EH (cell line): ENCODE data around the gene GSG1L2.
A peak's percentile ranks its signal among the peaks of the same experiment; 100 is the strongest.

Source experiments
- DNase-seq: peaks from one replicate; pipeline ENCODE4 v3.0.0-alpha.2; 2015; ENCODE audit warnings: low read depth

The GSG1L2 gene

DNA sequence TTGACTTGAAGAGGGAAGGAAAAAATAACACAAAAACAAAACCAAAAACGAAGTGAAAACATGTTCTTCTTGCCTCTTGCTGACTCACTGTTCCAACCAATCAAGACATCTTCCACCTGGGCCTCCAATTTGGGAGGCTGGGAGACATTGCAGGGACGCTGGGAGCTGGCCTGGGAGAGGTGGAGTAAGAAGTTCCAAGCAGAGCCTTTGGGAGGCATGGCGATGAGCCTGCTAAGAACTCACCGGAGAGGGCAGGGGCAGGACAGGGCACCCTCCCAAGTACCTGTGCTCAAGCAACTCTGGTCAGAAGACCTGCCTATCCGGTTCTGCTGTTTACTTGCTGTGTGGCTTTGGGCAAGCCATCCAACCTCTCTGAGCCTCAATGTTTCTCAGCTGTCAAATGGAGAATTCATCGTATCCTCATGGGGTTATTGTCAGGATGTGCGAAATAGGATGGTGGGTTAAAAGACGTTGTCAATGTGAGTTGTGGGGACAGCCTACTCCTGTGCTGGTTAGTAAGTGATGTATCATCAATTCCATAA lies 3.0 kb upstream of the GSG1L2 start:
- DNase-seq = no peak

DNA sequence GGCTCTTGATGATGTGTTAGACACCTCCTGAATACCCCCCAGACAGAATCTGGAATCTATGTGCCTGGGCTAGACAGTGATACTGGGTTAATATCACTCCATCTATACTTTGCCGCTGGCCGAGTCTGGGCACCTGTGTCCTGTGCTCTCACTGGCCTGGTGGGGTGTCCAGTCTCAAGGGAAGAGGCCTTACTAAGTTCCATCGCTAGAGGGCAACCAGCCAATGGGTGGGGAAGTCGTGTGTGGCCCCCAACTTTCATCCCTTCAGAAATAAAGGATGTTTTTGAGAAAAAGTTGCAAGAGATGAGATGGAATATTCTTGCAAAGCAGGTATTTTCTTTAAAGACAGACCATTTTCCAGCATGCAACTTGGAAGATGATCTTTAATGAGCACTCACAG lies 2.2 kb upstream of the GSG1L2 start:
- peak; percentile 6 for DNase-seq

DNA sequence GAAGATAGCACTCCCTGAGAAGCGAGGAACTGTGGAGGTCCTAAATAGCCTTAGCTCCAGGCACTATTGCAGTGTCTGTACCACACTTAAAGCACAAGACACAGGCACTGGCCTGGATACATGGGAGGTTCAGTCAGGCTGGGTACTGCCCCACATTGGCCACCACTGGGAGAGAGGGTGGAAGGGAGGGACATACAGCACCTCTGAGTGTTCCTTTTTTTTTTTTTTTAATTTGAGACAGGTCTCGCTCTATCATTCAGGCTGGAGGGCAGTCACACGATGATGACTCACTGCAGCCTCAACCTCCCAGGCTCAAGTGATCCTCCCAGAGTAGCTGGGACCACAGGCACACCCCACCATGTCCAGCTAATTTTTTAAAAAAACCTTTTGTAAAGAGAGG lies 1.4 kb downstream of the GSG1L2 start:
- DNase-seq = no peak

DNA sequence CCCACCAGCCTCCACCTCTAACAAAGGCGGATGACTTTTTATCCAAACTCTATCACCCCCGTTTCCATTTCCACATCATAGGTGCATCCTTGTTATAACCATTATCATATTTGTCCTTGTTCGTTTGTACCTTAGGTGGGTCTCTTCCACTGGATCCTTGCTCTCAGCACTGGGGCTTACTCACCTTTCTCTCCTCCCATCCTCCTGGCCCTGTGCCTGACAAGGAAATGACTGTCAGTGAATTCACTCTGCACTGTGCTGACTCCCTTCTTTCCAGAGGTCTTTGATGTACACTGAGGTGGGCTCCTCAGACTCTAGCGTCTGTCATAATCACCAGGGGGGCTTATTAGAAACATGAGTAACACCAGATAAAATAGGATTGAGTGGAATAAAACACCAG lies 3.1 kb downstream of the GSG1L2 start:
- no peak for DNase-seq

DNA sequence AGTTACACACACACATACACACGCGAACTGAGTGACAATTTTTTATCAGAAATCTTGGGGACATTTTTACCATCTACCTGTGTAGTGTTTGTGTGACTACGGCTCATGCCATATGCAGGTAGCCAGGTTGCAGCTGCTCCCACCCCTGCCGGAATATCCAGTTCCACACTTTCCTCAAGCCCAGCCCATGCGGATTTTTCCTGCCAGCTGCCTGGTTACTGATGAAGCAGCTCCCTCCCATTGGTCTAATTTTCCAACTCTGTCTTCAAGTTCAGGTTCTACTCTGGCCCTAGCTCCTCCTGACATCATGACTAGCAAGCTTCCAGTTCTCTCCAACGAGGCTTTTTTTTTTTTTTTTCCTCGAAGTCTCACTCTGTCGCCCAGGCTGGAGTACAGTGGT lies 4.8 kb downstream of the GSG1L2 start:
- peak; percentile 32 for DNase-seq

DNA sequence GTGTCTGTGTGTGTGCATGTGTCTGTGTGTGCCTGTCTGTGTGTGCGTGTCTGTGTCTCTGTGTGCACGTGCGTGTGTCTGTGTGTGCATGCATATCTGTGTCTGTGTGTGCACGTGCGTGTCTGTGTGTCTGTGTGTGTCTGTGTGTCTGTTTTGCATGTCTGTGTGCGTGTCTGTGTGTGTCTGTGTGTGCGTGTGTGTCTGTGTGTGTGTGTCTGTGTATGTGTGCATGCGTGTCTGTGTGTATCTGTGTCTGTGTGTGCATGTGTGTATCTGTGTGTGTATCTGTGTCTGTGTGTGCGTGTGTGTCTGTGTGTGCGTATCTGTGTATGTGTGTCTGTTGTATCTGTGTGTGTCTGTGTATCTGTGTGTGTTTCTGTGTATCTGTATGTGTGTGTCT lies 5.4 kb downstream of the GSG1L2 start:
- no peak for DNase-seq

DNA sequence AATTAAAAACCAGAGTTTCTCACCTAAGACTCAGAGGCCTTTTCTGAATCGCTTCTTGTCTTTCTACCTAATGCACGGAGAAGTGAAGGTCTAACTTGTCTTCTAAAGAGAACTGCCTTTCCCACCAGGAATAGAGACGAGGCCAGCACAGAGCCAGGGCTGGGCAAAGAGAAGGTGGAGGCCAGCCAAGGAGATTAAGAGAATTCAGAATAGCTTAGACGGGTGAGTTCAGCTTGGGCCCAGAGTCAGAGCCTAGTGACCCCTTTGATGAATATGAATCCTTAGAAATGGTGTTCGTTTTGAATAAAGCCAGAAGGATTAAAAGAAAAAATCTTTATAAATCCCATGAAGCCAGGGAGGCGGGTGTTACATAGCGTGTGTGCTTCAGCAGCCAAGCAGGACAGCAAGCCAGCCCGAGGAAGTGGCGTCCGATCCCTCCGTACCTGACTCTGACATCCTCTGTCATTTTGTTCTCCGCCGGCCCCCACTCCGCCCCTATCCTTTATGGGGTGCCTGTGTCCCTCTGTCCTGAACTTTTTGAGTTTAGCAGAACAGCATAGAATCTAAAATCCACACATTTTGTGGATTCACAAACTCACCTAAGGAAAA lies 7.4 kb downstream of the GSG1L2 start:
- no peak for DNase-seq

DNA sequence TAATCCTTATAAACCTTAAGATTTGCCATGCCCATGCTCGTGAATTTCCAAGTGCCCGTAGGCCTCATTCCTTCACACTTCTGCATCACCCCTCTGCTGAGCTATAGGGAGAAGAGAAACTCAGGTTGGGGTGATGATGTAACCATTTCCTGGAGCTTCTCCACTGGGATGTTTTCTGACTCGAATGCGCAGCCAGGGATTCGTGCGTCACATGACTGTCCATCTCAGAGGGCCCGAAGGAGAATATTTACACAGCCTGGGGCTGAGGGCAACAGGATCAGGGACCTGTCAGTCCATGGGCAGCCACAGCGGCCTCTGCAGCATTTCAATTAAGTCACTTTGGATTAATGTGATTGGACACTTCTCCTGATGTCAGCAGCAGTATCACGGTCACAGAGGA lies 8.7 kb downstream of the GSG1L2 start:
- no peak for DNase-seq

DNA sequence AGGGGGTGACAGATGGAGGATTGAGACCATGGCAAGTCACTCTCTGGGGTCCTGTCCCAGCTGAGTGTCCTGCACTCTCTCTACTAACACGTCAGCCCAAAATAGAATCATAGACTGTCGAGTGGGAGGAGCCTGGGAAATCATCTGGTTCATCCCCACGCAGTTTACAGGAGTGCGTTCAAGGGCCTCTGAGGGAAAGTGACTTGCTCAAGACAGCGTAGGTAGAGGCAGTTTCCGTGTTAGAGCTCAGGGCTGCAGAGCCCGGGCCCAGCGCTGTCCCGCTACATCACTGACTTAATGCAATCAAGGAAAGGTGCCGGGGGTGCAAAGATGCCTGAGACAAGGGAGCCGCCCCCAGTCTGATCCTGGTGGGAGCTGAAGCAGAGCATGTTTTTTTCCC lies 10.3 kb downstream of the GSG1L2 start:
- no peak for DNase-seq

DNA sequence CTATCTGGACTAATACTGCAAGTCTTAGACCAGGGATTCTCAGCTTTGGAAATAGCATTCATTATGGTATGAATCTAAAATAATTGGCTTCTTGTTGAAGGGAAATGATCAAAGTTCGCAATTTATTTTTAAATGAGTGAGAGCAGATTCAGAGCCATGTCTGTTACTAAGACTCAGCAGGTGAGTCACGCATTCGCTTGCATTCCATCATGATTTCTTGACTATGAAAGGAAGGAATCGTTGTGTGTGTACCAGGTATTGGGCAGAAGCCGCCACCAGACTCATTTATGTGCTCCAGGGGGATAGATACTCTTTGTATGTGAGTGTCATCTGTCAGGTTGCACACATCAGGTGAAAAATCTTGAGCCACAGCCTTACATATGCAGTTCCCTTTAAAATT lies 10.8 kb downstream of the GSG1L2 start:
- DNase-seq = no peak

DNA sequence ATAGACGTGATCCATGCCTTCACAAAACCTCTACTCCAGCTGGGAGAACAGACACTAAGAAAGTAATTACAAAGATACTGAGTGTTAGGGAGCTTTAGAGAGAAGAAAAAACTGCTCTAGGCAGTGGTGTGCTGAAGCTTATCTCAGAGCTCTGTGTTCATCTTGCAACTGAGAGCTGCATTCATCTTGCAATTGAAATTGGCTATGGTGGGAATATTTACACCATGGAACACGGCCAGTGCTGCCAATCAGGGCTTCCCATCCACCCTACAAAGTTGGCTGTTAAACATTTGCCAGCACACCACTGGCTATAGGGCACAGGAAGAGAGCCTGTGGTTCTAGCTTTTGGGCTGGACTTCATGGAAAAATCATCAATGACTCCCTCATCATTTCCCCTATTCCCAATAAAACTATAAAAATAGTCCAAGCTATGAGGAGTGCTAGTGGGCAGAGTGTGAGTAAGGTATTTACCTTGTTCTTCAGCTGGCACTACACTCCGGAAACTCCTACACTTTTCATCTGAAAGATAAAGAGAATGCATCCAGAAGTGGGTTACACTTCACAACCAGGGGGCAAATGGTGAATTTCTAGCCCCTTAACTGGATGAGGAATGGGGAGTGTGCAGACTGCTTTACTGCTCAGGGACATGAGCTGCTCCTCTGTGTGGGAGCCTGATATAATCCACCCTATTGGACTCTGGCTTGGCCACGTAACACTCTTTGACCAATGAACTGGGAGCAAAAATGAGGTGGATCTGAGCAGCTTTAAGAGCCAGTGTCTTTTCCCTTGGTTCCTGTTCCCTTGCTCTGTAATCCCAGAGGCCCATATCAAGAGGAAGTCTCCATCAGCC lies 11.6 kb downstream of the GSG1L2 start:
- no peak for DNase-seq

DNA sequence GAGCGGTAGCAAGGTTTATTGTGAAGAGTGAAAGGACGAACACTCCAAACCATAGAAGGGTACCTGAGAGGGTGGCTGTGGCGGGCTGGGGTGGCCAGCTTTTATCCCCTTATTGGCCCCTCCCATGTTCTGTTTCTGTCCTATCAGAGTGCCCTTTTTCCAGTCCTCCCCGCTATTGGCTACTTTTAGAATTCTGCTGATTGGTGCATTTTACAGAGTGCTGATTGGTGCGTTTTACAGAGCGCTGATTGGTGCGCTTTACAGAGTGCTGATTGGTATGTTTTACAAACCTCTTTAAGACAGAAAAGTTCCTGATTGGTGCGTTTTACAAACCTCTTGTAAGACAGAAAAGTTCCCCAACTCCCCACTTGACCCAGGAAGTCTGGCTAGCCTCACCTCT lies 12.5 kb downstream of the GSG1L2 start:
- DNase-seq = no peak

DNA sequence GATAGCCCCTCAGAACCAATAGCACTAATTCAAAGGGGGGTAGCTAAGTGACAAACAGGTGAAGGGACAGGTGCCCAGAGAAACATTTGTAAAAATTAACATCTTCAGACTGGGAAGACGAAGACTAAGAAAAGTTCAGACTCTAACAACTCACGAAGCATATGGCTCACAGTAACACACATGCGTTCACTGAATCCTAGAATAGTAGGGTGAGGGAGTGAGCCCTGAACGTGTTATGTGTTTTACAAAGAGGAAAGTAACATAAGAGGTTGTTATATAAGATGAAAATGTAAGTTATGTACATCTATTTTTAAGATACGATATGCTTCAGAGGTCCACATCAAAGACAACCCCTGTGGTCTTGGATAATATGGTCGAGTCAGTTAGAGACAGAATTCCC lies 15.2 kb downstream of the GSG1L2 start:
- DNase-seq = no peak

DNA sequence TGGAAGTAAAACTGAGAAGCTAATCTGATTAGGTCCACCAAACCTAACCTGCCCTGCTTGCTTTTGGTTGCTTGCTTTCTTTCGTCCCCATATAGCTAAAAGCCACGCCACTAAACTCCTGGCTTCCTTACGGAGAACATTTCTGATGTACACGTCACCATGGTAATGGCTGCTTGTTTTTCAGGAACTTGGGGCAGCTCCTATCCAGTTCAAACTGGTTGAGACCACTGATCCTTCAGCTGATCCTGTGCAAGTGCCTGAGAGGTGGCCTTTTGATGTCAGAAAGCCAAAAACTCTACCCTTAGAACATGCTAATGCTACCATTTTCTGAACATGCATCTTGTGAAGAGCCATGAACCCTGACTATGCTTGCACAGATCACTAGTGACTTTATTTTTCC lies 16.1 kb downstream of the GSG1L2 start:
- DNase-seq = no peak

DNA sequence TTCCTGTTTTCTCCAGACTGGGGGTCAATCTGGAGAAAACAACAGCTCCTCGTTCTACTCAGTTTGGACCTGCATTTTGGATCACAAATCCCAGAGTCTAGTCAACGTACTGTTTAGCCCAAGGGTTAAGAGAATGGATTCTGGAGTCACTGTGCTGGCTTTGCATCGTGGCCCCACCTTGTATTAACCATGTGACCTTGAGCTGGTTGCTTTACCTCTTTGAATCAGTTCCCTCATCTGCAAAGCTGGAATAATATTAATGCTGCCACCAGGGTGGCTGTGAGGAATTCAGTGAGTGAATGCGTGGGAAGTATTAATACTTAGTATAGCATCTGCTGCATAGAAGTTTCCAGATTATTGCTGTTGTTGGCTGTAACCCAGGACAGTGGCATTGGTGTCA lies 19.2 kb downstream of the GSG1L2 start:
- DNase-seq = peak; percentile 27

DNA sequence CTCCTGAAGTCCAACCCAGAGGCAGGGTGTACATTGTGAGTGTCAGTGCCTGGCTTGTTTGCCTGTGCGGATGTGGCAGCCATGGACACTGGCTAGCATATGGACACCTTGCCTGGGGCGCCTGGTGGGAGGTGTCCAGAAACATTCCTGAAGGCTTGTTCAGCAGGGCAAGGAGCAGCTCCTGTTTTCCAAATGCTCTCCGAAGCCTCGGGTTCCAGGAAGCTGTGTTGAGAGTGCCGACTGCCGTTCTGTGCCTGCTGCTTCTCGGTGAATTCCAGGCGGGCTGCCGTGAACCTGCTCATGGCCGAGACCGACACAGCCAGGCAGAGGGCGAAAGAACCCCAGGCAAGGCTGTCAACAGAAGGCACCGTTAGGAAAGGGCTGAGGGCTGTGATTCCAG lies 19.6 kb downstream of the GSG1L2 start:
- peak; percentile 83 for DNase-seq

DNA sequence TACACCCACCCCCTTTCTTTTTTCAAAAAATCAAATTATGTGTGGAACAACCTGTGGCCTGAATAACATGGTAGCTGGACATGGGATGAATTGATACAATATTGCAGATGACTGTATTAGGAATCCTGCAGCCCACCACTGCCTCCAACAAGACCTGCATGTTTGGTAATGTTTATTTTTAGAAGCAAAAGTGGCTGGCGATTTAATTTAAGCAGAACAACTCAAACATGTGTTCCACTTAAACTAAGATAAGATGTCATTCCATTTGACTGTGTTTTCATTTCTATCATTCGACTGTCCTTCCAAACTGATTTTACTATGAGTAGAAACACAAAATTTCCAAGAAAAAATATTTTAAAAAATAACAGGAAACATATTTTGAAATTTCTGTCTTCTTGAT lies 20.4 kb downstream of the GSG1L2 start:
- DNase-seq = peak; percentile 6

DNA sequence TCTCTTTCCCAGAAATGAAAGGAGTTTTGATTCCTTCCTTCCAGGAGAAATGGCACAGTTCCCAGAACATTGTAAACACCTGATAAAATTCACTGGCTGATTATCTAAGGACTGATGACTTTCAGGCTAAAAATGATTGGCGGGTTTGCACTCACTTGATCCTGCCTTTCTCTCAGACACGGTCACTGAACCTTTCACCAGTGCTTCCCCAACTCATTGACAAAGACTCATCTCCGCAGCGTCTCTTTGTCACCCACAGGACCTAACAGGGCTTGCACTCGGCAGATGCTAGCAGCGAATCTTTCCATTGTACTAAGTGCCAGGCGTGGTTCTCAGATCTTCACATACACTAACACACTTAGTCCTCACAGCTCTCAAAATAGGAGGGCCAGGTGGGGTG lies 23.2 kb downstream of the GSG1L2 start:
- no peak for DNase-seq

DNA sequence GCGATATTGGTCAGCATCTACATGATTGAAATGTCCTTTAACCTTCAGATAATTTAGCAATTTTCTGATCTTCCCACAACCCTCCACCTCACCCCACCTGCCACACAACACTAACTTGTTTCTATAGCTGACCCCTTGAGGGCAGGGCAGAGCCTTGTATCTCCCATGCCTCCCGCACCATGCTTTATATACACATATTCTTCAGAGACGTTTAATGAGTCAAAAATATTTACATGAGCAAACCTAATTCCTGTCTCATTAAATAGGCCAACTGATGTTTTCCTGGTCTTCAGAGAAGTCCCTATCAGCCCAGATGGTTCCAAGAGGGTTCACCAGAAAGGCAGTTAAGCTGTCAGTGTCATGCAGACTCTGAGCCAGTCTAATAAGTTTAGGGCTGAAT lies 23.9 kb downstream of the GSG1L2 start:
- DNase-seq = no peak

DNA sequence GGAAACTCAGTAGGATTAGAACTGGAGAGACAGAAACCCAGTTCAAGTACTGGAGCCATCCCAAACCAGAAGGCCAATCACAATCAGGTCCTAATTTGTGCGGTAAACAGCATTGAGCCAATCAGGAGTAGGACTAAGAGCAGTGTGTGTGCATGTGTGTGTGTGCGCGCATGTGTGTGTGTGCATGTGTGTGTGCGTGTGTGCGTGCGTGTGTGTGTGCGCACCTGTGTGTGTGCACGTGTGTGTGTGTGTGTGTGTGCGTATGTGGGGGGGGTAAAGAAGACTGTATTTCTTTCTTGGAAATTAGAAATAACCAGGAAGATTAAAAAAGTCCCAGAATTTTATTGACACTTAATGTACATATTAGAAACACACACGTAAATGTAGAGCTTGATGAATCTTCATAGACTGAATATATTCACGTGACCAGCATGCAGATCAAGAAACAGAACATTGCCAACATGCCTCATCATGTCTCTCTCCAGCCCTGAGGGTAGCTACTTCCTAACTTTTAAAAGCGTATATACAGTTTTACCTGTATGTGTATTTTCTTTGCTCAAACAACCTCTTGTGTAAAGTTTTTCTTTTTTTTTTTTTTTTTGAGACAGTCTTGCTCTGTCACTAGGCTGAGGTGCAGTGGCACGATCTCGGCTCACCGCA lies 29.6 kb downstream of the GSG1L2 start:
- DNase-seq = no peak

DNA sequence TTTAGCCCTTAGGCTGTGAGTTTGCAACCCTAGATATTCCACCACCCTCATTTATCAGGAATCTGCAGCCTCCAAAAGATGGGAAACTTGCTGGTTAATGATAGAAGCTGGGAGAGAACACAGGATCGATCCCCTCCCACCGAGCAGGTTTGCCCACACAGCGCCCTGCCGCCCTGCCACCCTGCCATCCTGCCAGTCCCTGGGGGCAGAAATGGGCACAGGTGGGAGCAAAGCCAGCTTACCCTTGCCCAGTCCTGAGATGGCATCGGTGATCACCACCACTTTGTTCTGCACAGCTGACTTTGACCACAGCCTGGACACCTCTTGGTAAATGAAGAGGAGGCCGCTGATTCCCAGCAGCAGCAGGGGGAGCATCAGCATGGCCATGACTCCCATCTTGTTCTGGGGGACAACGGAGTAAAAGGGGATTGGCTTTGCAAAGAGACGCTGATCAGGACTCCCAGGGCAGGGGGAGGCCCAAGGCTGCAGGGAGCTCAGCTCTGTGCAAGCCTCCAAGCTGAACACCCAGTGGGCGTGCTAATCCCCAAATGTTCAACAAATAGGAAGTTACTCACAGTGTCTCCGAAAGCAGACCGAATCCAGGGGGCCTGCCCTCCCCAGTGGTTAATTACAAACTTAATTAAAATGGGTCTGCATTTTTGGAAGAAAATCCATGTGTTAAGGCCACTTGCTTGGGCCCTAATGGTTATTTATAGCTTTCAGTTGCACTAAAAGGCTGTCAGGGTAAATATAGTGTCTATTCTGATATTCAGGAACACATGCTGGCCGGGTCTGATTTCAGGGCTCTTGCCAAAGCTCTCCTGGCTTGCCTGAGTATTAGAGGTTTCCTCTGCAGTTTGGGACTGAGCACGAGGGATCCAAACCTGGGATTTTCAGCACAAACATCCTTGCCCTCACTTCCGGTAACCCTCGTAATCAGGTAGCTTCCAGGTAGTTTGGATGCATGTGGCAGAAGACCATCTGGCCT lies 30.7 kb downstream of the GSG1L2 start, which contains the start of gene DHRS7C:
Gene DHRS7C (minus strand): TSS at position 704 of the 988 bp plus-strand sequence. CDS start 308 bp downstream, at position 396.
- no peak for DNase-seq

DNA sequence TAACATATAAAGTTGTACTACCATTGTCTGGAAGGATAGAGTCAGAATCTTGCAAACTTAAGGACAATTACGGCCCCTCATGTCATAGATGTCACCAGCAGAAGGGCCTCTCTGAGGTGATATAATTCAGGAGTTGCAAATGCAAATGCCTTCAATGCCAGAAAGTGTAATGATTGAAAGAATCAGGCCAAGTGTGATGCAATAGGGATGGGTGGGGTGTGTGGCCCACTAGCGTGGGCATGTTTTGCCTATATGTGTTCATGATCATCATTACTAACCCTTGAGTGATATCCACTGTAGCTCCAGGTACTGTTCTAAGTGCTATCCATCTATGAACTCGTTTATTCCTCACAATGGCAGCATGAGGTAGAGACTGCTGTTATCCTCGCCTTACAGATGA lies 31.6 kb downstream of the GSG1L2 start:
- no peak for DNase-seq
